Right atrium auricular region (tissue), 2 donors: ENCODE measurements around the gene HES7. TPM values are rescaled to one million over a fixed set of nuclear protein-coding genes. Genes with fewer than 3 reads are reported as not detected.

Experiments used
- DNase-seq: peaks from one replicate; pipeline ENCODE4 v3.0.0-alpha.2; 2019; ENCODE audit warnings: low spot score
- H3K27ac ChIP-seq, 2 donors: fragments of 200-600 bp; sonication (generic); 1 replicate in 1 of 2; 2 replicates in 1 of 2; pipeline ENCODE4 v1.5.1; 2016 to 2019
- H3K27me3 ChIP-seq, 2 donors: fragments of 200-600 bp; sonication (generic); one replicate each; pipeline versions ENCODE4 v1.5.1 to v1.6.0; 2017 to 2019
- H3K36me3 ChIP-seq: fragments of 200-600 bp; sonication (generic); one replicate; pipeline ENCODE4 v1.5.1; 2016
- H3K4me1 ChIP-seq, 2 donors: fragments of 200-600 bp; sonication (generic); one replicate each; pipeline versions ENCODE4 v1.5.1 to v1.6.0; 2017 to 2019
- H3K4me3 ChIP-seq, 2 donors: fragments of 200-600 bp; sonication (generic); 1 replicate in 1 of 2; 2 replicates in 1 of 2; pipeline ENCODE4 v1.5.1; 2017 to 2019; ENCODE audit warnings: mild to moderate bottlenecking in 1 of 2, moderate library complexity in 1 of 2
- H3K9me3 ChIP-seq, 2 donors: fragments of 200-600 bp; sonication (generic); one replicate each; pipeline ENCODE4 v1.5.1; 2019
- total RNA-seq, 2 donors: library from RNA; depleted of rRNA; stranded (reverse); fragments of >200 nt; gene quantifications; one replicate each; pipeline ENCODE4 v1.1.0, GENCODE V29; 2016
- TF ChIP-seq, protein P1 (sequence below), 2 donors: fragments of 200-600 bp; sonication (generic); IDR thresholded peaks; one replicate each; pipeline ENCODE4 v1.5.1; 2019; ENCODE audit warnings: antibody characterized with exemption in 2 of 2

Gene HES7
- total RNA-seq, 2 donors from 2014 or later, result not detected

DNA sequence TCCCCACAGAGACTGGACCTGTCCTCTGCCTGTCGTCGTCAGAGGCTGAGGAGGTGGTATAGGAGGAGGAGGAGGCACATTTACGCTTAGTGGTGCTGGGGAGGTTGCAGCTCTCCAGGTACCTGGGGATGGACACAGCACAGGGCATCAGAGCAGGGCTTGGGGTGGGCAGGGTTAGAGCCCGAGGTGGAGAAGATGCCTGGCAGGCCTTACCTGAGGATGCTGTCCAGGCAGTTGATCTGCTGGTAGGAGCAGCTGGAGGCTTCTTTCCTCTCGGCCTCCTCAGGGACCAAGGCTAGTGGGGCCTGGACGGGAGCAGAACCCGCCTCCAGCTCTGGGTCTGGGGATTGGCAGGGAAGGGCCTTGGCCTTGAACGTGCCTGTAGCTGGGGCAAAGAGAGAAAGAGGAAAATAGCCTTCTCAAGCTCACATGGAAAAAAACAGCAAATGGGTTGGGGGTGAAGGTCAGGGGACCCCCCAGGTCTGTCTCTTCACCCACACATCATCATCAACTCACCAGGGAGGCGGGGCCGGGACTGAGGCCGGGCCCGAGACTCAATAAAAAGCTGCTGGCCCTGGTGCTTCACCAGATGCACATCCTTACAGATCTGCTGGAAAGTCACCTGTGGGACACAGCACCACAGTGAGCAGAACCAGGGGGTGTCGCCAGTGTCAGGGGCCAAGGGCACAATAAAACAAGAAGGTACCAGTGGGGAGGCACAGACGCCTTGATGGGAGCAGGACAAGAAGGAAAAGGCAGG is 22.7 kb upstream of the HES7 start:
- Histone ChIP-seq H3K4me3 (no peak overlapping the region), H3K9me3 (no peaks in the 10 kb centered on the region), H3K27me3 (no peaks in the 10 kb centered on the region), H3K27ac (peak overlapping the region; percentile 100), H3K4me1 (peaks cover 0 to 55% of the 10 kb centered on the region in 2 donors), H3K36me3 (peaks cover 94% of the 10 kb centered on the region)
- no peak for DNase-seq
- TF ChIP-seq, protein P1, sequence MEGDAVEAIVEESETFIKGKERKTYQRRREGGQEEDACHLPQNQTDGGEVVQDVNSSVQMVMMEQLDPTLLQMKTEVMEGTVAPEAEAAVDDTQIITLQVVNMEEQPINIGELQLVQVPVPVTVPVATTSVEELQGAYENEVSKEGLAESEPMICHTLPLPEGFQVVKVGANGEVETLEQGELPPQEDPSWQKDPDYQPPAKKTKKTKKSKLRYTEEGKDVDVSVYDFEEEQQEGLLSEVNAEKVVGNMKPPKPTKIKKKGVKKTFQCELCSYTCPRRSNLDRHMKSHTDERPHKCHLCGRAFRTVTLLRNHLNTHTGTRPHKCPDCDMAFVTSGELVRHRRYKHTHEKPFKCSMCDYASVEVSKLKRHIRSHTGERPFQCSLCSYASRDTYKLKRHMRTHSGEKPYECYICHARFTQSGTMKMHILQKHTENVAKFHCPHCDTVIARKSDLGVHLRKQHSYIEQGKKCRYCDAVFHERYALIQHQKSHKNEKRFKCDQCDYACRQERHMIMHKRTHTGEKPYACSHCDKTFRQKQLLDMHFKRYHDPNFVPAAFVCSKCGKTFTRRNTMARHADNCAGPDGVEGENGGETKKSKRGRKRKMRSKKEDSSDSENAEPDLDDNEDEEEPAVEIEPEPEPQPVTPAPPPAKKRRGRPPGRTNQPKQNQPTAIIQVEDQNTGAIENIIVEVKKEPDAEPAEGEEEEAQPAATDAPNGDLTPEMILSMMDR (IDR thresholded peaks at IDR 0.05), result no peak

DNA sequence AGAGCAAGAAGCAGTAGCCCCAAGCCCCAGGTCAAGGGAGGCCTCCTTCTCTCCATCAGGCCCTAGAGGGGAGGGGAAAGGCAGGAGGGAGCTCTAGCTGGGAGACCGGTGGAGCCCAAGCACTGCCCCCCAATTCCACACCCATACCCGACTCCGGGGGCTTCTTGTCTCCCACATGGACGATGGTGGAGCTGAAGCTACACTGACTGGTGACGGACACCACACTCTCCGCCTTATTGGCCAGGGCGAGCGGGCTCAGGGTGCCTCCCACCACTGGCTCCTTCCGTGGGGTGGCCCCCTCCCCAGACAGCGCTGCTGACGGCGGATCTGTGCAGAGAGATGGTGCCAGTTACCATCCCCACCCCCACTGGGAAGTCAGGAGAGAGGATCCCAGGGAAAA is 21.9 kb upstream of the HES7 start:
- TF ChIP-seq, protein P1 (IDR thresholded peaks at IDR 0.05), result no peak
- Histone ChIP-seq H3K4me1 (peaks cover 0 to 54% of the 10 kb centered on the region in 2 donors), H3K9me3 (no peaks in the 10 kb centered on the region), H3K27ac (peak overlapping the region; percentile 100), H3K36me3 (peaks cover 100% of the 10 kb centered on the region), H3K27me3 (no peaks in the 10 kb centered on the region), H3K4me3 (no peak overlapping the region)
- no peak for DNase-seq

DNA sequence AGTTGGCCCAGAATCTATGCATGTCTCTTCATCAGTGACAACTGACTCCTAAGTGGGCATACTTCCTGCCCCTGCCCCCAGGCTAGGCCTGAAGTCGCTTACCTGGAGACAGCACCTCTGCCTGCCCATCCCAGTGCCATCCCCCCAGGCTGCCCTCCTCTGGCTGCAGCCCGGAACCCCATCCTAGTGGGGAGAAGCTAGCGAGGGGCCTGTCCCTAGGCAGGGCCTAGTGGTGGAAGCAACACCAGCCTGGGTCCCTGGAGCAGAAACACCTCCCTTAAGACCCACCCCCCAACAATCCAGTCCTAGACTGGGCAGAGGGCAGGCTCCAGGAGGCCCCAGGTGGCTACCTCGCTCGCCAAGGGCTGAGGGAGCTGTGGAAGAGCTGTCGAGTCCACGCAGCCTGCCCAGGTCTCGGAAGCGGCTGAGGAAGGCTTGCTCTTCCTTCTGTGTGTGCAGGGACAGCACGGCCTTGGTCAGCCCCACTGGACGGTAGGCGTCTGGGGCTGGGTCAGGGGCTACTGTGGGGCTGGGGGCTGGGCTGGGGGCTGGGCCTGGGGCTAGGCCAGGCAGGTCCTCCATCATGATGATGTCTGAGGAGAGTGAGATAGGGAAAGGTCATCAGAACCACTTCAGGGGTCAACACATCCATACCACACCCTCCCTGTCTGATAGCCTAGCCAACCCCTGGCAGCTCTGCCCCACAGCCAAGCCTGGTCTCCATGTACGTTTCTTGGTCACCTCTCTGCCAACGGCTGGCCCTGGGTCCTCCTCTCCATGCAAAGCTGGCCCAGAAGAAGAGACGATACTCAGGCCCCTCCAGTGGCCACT is 20.7 kb upstream of the HES7 start:
- Histone ChIP-seq H3K4me3 (no peak overlapping the region), H3K27me3 (no peaks in the 10 kb centered on the region), H3K9me3 (no peaks in the 10 kb centered on the region), H3K27ac (peak overlapping the region in 1 of 2 donors; percentile 25), H3K4me1 (peaks cover 0 to 54% of the 10 kb centered on the region in 2 donors), H3K36me3 (peaks cover 100% of the 10 kb centered on the region)
- DNase-seq, result no peak
- TF ChIP-seq, protein P1 (IDR thresholded peaks at IDR 0.05), result no peak

DNA sequence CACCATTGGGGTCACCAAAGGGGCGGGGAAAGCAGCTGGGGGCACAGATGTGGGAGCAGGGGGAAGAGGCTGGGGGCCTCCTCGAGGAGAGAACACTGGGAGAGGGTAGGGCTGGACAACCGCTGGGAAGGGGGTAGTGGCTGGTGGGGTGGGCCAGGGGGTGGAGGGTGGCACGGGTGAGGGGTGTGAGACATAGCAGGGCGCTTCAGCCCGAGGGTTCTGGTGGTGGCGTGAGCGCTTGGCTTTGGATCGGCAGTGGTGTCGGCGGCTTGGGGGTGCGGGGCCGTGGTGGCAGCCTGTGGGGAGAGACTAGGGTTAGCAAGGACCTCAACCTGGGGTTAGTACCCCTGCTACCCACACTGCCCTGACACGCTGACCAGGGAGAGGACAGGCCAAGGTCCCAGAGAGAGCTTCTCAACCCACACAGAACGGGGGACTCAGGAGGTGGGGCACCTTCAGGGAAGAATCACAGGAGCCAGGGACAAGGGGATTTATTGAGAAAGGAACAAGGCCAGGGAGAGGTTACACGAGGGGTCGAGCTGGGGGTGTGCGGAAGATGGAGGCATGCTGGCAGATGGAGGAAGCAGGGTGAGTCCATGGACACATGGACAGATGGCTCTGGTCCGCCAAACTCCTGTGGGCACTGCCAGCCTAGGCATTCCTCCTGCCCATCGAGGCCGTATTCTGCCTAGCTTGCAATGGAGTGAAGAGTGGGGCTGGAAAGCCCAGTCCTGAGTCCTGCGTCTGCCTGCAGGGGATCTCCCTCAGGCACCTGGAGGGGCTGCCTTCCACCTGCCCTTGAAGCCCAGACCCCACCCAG is 19.9 kb upstream of the HES7 start:
- TF ChIP-seq, protein P1 (IDR thresholded peaks at IDR 0.05), result no peak
- peaks cover 0 to 56% of the 10 kb centered on the region in 2 donors for H3K4me1 ChIP-seq
- no peaks in the 10 kb centered on the region for H3K27me3 ChIP-seq
- DNase-seq, result no peak
- H3K27ac ChIP-seq, result peak overlapping the region; percentile 12 to 40
- H3K36me3 ChIP-seq, result peaks cover 96% of the 10 kb centered on the region
- no peak overlapping the region for H3K4me3 ChIP-seq
- no peaks in the 10 kb centered on the region for H3K9me3 ChIP-seq

DNA sequence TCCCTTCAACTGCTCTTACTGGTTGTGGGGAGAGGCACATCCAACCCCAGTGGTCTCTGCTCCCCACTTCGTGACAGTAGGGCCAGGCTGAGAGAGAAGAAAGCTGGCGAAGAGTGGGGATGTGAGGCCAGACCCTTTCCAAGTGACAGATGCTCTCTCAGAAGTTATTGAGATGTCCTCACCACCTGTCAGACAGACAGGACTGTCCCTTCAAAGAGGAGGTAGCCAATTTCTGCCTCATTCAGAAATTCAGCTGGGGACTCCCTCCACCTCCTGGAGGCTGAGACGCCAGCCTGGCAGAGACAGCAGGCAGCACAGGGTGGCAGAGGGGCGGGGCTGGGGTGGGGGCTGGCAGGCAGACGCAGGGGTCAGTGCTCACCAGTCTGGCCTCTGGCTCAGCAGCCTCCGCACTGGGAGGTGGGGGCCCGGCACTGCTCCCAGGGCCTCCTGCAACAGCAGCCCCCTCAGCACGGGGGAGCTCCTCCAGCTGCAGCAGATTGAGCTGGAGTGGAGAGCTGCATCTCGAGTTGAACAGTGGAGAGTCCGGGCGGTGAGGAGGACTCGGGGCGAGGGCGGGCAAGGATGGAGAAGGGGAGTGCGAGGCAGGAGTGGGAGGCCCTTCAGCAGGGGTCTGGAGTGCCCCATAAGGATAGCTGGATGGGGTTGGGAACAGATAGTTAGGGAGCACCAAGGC is 19.1 kb upstream of the HES7 start:
- H3K27ac ChIP-seq, result peak overlapping the region; percentile 22 to 41

More for the DNA sequence above, 19.1 kb upstream of the HES7 start:
- TF ChIP-seq, protein P1 (IDR thresholded peaks at IDR 0.05), result no peak
- Histone ChIP-seq H3K4me3 (no peak overlapping the region), H3K4me1 (peaks cover 0 to 55% of the 10 kb centered on the region in 2 donors), H3K36me3 (peaks cover 88% of the 10 kb centered on the region), H3K9me3 (no peaks in the 10 kb centered on the region), H3K27me3 (no peaks in the 10 kb centered on the region)
- no peak for DNase-seq
